GM12874 (cell line): Measurements from ENCODE around the gene CFAP97.

ENCODE experiments used
- TF ChIP-seq, protein P1 (sequence below): IDR thresholded peaks from 2 replicates; pipeline ENCODE4 v1.5.1; 2011; ENCODE audit warnings: low read depth, mild to moderate bottlenecking, control low read depth, low read length, moderate library complexity; ENCODE audit not compliant: insufficient read depth

CFAP97 gene

DNA sequence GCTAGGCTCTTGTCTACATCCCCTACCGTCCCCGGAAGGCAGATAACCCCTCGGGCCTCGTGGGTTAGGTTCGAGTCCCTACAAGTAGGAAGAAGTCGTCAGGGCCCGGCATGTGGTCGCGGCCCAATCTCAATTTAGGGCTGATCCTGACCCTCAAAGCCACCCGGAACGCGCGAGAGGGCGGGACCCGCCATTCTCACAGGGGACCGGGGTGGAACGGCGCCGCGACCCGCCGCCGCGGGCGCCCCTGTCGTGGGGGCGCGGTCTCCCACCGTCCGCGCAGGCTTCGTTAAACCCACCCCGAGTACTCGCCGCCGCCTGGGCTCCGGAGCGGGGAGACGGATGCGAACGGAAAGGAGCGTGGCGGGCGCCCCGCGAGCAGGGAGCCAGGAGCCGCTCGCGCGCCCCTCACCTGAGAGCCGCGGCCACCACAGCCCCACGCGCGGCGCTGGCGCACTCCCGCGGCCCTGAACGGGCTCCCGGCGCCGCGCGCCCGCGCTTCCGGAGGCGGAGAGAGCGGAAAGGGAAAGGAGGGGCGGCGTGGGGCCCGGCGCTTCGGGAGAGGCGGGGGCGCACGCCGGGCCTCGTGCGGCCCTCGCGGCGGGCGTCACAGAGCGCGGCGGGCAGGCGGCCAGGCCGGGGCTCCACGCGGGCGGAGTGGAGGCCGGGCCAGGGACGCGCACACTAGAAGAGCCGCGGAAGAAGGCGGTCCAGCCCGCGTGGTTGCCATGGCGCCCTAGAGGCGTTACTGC lies at the start of gene CFAP97:
TSS of gene CFAP97 (minus strand) at position 515 of the 752 bp plus-strand sequence. CDS start 12,804 bp downstream, outside the sequence.
- TF ChIP-seq, protein P1, sequence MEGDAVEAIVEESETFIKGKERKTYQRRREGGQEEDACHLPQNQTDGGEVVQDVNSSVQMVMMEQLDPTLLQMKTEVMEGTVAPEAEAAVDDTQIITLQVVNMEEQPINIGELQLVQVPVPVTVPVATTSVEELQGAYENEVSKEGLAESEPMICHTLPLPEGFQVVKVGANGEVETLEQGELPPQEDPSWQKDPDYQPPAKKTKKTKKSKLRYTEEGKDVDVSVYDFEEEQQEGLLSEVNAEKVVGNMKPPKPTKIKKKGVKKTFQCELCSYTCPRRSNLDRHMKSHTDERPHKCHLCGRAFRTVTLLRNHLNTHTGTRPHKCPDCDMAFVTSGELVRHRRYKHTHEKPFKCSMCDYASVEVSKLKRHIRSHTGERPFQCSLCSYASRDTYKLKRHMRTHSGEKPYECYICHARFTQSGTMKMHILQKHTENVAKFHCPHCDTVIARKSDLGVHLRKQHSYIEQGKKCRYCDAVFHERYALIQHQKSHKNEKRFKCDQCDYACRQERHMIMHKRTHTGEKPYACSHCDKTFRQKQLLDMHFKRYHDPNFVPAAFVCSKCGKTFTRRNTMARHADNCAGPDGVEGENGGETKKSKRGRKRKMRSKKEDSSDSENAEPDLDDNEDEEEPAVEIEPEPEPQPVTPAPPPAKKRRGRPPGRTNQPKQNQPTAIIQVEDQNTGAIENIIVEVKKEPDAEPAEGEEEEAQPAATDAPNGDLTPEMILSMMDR = no peak

GRCh38 chr4:185249105-185249504 lies 45.3 kb upstream of the CFAP97 start:
- TF ChIP-seq, protein P1 = no peak

DNA sequence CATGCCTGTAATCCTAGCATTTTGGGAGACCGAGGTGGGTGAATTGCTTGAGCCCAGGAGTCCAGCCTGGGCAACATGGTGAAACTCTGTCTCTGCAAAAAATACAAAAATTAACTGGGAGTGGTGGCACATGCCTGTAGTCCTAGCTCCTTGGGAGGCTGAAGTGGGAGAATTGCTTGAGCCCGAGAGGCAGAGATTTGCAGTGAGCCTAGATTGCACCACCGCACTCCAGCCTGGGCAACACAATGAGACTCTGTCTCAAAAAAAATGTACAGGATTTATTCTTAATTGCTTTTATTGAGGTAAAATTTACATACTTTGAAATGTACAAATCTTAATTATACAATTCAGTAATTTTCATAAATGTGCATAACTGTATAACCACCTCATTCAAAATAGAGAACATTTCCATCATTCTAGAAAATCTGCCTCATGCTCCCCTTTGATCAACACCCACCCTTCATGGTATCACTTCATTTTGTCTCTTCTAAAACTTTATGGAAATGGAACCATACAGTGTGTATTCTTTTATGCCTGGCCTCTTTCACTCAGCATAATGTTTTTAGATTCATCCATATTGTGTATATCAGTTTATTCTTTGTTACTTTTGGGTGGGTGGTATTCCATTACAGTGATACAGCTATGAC lies 44.7 kb upstream of the CFAP97 start:
- TF ChIP-seq, protein P1 = no peak

GRCh38 chr4:185247151-185247550 lies 43.4 kb upstream of the CFAP97 start:
- TF ChIP-seq, protein P1 = no peak

DNA sequence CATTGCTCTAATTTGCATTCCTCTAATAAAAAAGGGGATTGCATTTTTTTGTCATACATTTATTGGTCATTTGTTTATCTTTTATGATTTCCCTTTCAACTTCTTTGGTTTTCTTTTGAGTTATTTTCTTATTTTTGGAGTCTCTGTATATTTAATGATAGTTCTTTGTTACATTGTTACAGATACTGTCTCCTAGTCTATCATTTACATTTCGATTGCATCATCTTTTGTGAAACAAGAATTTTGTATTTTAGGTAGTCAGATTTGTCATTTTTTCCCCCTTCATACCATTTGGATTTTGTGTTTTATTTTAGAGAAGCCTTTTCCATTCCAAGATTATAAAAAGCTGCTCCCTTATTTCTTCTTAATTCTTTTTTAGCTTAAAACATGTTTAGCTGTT lies 42.7 kb upstream of the CFAP97 start:
- TF ChIP-seq, protein P1 = no peak

DNA sequence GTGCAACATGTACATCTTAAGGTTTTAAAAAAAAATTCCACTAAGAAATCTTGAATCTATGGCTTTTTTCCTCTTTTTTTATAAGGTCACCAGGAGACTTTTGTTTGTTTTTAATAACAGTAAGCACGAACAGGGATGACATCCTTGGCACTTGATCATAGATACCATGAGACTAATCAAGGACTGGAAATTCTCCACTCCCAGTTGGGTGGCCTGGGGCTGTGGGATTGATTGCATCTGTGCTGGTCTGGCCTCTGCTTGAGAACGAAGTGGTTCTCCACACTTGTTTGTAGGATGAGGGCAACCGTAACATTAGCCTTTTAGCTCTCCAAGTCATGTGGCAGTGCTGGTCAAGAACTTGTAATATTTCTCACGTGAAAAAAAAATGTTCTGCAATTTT lies 41.0 kb upstream of the CFAP97 start:
- TF ChIP-seq, protein P1 = no peak

- TF ChIP-seq, protein P1 = no peak
Observed at GRCh38 chr4:185243879-185244278, 40.1 kb upstream of the CFAP97 start.
